Loucy (cell line): ENCODE data around the gene ABHD2.

ENCODE experiments used
- H2AFZ ChIP-seq: fragments of 200-600 bp; sonication (generic); 2 replicates; pipeline ENCODE4 v1.6.0; 2016; ENCODE audit warnings: antibody characterized with exemption, mild to moderate bottlenecking, low read length, moderate library complexity
- H3F3A ChIP-seq: fragments of 200-600 bp; 2 replicates; pipeline ENCODE4 v1.6.0; 2016; ENCODE audit warnings: antibody characterized with exemption, low read depth, mild to moderate bottlenecking
- H3K27me3 ChIP-seq: fragments of 200-600 bp; sonication (generic); 2 replicates; pipeline ENCODE4 v1.6.1; 2014; ENCODE audit warnings: low read length, mild to moderate bottlenecking; ENCODE audit not compliant: insufficient read depth, poor library complexity, severe bottlenecking
- H3K36me3 ChIP-seq: fragments of 200-600 bp; sonication (generic); 2 replicates; pipeline ENCODE4 v1.6.1; 2016; ENCODE audit warnings: low read length; ENCODE audit not compliant: insufficient read depth
- H3K4me1 ChIP-seq: fragments of 200-600 bp; sonication (generic); 2 replicates; pipeline ENCODE4 v1.5.1; 2014; ENCODE audit warnings: low read length, mild to moderate bottlenecking; ENCODE audit not compliant: insufficient read depth, poor library complexity, severe bottlenecking
- H3K4me2 ChIP-seq: fragments of 200-600 bp; sonication (generic); 2 replicates; pipeline ENCODE4 v1.6.0; 2014; ENCODE audit warnings: antibody characterized with exemption, low read length, low read depth, mild to moderate bottlenecking; ENCODE audit not compliant: poor library complexity, severe bottlenecking
- H3K4me3 ChIP-seq: fragments of 200-600 bp; sonication (generic); 2 replicates; pipeline ENCODE4 v1.5.1; 2014; ENCODE audit warnings: low read length, mild to moderate bottlenecking, mixed read lengths; ENCODE audit not compliant: poor library complexity, severe bottlenecking
- H3K79me2 ChIP-seq: fragments of 200-600 bp; sonication (generic); 2 replicates; pipeline ENCODE4 v1.6.1; 2014; ENCODE audit warnings: low read length; ENCODE audit not compliant: insufficient read depth
- H3K9ac ChIP-seq: fragments of 200-600 bp; sonication (generic); 2 replicates; pipeline ENCODE4 v1.6.0; 2014; ENCODE audit warnings: mild to moderate bottlenecking, low read depth, low read length, moderate library complexity; ENCODE audit not compliant: poor library complexity, severe bottlenecking
- H3K9me2 ChIP-seq: fragments of 200-600 bp; sonication (generic); replicated peaks from 2 replicates; pipeline ENCODE4 v1.6.1; 2016; ENCODE audit warnings: low read depth, low read length, mixed read lengths
- H3K9me3 ChIP-seq: fragments of 200-600 bp; sonication (generic); 2 replicates; pipeline ENCODE4 v1.6.1; 2014; ENCODE audit warnings: mild to moderate bottlenecking, antibody characterized with exemption, low read length, low read depth; ENCODE audit not compliant: insufficient read depth
- H4K20me1 ChIP-seq: fragments of 200-600 bp; sonication (generic); 2 replicates; pipeline ENCODE4 v1.6.0; 2014; ENCODE audit warnings: antibody characterized with exemption, low read length, mild to moderate bottlenecking; ENCODE audit not compliant: insufficient read depth, poor library complexity, severe bottlenecking
- EZH2phosphoT487 ChIP-seq: fragments of 200-600 bp; IDR thresholded peaks from 2 replicates; pipeline ENCODE4 v1.6.1; 2018; ENCODE audit warnings: antibody characterized with exemption, mild to moderate bottlenecking, moderate library complexity, borderline replicate concordance
- TF ChIP-seq, protein P1 (sequence below): fragments of 200-600 bp; sonication (generic); conservative IDR thresholded peaks from 2 replicates; pipeline ENCODE4 v1.5.1; 2014; ENCODE audit warnings: mild to moderate bottlenecking, antibody characterized with exemption, low read length

Gene ABHD2

DNA sequence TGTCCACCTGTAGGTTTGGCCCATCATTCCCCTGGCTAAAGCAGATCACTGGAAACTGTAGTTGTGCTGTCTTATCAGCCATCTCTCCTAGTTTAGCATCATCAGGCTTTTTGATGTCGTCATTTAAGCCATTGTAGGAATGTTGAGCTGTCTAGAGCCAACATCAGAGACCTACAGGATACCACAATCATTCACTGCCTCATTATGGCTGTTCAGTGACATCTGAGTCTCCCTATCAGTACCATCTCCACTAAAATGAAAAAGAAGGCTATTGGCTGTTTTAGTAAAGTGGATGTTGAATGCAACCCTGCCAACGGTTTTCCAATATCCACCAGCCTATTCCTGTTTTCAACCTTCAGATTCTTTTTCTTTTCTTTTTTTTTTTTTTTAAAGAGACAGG is 103.9 kb downstream of the ABHD2 start:
- Histone ChIP-seq H3K9me3 (no peaks in the 10 kb centered on the region), H3K36me3 (peaks cover 81% of the 10 kb centered on the region; the same call in 1 of the 2 replicates), H3K4me2 (no peak overlapping the region), H3K4me1 (peaks cover 6% of the 10 kb centered on the region), H3F3A (no peaks in the 10 kb centered on the region), H4K20me1 (no peaks in the 10 kb centered on the region), H3K4me3 (no peak overlapping the region), H3K9ac (no peak overlapping the region), H2AFZ (no peak overlapping the region), H3K27me3 (no peaks in the 10 kb centered on the region), H3K9me2 (no peaks in the 10 kb centered on the region), H3K79me2 (no peaks in the 10 kb centered on the region)
- TF ChIP-seq, protein P1, sequence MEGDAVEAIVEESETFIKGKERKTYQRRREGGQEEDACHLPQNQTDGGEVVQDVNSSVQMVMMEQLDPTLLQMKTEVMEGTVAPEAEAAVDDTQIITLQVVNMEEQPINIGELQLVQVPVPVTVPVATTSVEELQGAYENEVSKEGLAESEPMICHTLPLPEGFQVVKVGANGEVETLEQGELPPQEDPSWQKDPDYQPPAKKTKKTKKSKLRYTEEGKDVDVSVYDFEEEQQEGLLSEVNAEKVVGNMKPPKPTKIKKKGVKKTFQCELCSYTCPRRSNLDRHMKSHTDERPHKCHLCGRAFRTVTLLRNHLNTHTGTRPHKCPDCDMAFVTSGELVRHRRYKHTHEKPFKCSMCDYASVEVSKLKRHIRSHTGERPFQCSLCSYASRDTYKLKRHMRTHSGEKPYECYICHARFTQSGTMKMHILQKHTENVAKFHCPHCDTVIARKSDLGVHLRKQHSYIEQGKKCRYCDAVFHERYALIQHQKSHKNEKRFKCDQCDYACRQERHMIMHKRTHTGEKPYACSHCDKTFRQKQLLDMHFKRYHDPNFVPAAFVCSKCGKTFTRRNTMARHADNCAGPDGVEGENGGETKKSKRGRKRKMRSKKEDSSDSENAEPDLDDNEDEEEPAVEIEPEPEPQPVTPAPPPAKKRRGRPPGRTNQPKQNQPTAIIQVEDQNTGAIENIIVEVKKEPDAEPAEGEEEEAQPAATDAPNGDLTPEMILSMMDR, result no peak
- TF ChIP-seq EZH2phosphoT487, result no peak

GRCh38 chr15:89192766-89193165 is 104.5 kb downstream of the ABHD2 start:
- TF ChIP-seq, protein P1, result no peak
- no peak for TF ChIP-seq EZH2phosphoT487
- no peak overlapping the region for H3K4me3 ChIP-seq
- H3K9ac ChIP-seq, result no peak overlapping the region
- H3F3A ChIP-seq, result no peaks in the 10 kb centered on the region
- no peaks in the 10 kb centered on the region for H4K20me1 ChIP-seq
- H2AFZ ChIP-seq, result no peak overlapping the region
- H3K79me2 ChIP-seq, result no peaks in the 10 kb centered on the region
- no peaks in the 10 kb centered on the region for H3K9me2 ChIP-seq
- H3K4me2 ChIP-seq, result no peak overlapping the region
- H3K27me3 ChIP-seq, result no peaks in the 10 kb centered on the region
- H3K36me3 ChIP-seq, result peaks cover 75% of the 10 kb centered on the region; the same call in 1 of the 2 replicates
- H3K9me3 ChIP-seq, result no peaks in the 10 kb centered on the region
- peaks cover 6% of the 10 kb centered on the region for H3K4me1 ChIP-seq

DNA sequence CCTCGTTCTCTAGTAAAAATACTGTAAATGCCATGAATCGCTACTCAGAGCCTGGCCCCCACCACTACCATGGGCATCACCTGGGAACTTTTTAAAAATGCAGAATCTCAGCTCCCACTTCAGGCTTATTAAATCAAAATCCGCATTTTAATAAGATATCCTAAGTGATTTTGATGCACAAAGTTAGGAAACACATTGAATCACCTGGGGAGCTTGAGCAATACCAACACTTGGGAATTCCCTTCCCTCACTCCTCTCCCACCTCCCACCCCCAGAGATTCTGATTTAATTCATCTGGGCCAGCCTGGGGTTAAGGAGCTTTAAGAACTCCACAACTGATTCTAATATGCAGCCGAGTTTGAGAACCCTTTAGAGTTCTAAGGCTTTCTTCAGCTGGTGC is 106.4 kb downstream of the ABHD2 start:
- Histone ChIP-seq H4K20me1 (no peaks in the 10 kb centered on the region), H3K4me3 (no peak overlapping the region), H2AFZ (no peak overlapping the region), H3K9me2 (no peaks in the 10 kb centered on the region), H3K4me1 (peaks cover 6% of the 10 kb centered on the region), H3K4me2 (no peak overlapping the region), H3K27me3 (no peaks in the 10 kb centered on the region), H3K9ac (no peak overlapping the region), H3K9me3 (no peaks in the 10 kb centered on the region), H3K79me2 (no peaks in the 10 kb centered on the region), H3F3A (no peaks in the 10 kb centered on the region), H3K36me3 (peaks cover 57% of the 10 kb centered on the region; the same call in 1 of the 2 replicates)
- no peak for TF ChIP-seq EZH2phosphoT487
- TF ChIP-seq, protein P1, result no peak
